NCI-H2227 treated with DMSO at 0.1 percent for 48 hours (cell line): ENCODE data around the gene RCAN1.
"Not testable (repeated sequence)": the region's sequence is repeated elsewhere in the genome, so short reads cannot be mapped to it uniquely, and the experiment has no call there.

Experiments used
- DNase-seq: peaks from one replicate; lab custom pipeline; 2025; lab: John Stamatoyannopoulos, UW

The RCAN1 gene

DNA sequence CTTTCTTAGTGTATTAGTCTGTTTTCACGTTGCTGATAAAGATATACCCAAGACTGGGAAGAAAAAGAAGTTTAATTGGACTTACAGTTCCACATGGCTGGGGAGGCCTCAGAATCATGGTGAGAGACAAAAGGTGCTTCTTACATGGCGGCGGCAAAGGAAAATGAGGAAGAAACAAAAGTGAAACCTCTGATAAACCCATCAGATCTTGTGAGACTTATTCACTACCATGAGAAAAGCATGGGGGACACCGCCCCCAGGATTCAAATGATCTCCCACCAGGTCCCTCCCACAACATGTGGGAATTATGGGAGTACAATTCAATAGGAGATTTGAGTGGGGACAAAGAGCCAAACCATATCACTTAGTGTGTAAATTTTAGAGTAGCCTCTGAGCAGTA lies 46.1 kb downstream of the RCAN1 start:
- not testable (repeated sequence) for DNase-seq

DNA sequence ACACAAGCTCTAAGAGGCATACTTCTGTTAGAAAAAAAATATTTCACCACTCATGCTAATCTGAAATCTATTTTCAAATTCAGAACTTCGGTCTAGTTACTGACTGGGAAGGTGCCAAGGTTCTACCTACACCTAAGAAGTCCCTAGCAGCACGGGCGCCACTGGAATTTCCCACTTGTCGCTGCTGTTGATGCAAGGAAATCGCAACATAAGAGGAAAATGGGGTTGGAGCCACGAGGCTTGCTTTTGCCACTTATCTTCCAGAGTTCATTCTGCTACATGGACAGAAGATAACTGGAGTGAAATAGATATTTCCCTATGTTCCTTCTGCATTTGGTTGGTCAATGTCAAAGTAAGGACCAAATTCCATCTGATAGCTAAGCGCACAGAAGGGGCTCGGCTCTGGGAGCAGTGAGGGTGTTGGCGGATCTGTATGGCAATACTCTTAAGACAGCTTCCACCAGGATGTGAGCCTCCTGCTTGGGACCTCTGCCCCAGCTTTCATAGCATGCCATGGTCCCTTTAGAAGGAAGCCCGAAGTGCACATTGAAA lies 47.2 kb downstream of the RCAN1 start:
- no peak for DNase-seq

DNA sequence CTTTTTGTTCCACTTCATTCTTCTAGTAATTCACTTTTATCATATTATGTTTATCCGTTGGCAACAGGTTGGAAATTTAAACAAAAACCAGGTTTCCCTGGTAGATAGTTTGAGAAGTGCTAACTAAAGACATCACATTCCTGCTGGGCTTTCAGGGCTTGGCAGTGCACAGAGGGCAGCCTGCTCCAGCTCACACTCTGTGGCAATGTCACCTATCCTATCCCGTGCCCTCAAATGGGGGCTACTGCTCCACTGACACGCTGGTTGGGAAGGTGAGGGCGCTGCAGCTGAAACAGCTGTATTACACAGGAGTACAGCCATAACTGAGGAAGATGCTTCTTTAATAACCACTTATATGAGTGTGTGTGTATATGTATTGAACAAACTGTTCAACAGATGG lies 49.7 kb downstream of the RCAN1 start:
- no peak for DNase-seq

DNA sequence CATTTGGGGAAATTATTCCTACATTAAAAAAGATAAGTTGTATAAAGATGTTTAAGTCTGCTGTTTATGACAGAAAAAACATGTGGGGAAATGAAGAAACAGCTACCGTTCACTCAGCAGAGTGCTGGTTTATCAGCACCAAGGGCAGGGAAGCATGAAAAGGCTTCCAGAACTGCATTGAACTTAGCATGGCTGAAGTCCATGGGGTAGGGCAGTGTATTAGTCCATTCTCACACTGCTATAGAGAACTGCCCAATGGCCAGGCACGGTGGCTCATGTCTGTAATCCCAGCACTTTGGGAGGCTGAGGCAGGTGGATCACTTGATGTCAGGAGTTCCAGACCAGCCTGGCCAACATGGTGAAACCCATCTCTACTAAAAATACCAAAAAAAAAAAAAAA lies 51.5 kb downstream of the RCAN1 start:
- DNase-seq: not testable (repeated sequence)

DNA sequence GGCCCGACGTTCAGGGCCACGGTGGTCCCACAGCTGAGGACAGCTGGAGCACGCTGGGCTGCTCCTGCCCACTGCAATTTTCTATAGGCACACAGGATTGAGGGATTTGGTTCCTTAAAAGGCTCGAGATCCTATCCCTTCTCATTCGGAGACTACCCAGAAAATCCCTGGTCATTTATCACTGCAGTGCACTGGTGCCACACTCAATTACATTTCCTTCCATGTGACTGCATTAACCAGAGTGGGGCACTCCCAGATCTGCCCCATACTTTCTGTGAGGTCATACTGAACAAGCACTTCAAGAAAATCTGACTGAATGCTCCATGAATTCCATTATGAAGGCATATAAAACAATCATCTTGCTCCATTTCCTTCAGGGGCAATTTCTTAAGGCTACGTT lies 53.1 kb downstream of the RCAN1 start:
- no peak for DNase-seq

DNA sequence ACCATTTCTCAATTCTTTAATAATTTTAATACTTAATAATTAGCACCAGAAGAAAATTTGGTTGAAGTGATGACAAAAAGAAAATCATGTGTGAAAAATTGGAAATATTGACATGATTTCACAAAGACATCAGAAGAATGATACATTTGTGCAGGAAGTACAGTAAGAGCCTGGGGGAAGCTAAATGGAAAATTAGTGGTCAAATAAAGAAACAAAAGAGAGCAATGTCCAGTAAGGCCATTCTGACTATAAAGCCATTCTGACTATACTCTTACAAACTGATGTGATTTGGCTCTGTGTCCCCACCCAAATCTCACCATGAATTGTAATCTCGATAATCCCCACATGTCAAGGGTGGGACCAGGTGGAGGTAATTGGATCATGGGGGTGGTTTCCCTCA lies 54.3 kb downstream of the RCAN1 start:
- DNase-seq: no peak

DNA sequence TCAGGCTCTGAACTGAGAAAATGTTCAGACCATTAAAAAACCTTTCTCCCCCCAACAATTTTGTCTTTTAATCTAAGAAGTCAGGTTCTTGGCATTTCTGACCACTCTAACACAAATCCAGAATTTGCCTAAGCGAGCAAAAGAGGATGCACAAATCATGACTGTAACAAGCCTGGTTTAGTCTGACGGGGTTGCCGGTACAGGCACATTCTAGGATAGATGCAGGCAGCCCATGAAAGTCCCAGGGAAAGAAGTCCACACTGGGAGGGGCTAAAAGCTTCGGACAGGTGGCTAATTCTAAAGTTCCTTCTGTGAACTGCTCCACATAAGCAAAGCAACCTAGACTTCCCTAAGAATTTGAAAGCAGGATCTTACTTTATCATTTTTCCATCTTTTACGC lies 54.9 kb downstream of the RCAN1 start:
- no peak for DNase-seq

DNA sequence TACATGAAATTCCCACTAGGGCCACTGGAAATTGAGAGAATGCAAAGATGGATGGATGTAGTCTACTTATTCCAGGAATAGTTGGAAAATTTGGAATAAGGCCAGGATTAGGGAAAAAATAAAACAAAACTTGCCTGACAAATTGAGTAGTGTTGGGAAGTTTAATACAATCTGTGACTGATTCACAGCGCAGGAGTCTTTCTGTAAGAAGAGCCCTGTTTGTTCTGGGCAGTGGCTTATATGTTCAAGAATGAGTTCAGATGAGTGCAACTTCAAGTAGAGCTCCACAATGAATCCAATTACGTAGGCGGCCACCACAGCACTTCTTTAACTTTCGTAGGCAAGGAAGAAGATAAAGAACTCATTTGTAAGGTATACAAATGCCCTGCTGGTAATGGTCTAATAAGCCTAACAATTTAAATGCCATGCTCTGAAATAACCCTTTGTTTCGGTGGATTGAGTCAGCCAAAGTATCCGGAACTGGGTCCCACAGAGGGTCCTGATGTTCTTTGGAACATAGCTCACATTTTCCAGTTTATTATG lies 55.8 kb downstream of the RCAN1 start:
- no peak for DNase-seq

DNA sequence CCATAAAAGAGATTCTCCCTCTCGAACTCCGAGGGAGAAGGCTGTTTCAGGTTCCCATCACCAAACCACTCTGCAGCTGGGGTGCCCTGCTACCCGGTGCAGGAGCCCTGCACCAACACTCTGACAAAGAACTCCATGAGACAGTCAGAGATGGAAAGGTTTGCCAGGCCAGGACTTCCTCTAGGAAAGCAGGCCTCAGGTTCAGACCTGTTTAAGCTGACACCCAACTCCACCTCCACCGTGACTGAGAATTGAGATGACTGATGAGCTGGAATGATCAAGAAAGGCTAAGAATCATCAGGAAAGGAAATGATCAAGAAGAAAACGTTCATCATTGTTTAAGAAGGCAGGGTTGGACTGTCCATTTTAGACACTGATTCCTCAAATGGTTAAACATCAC lies 56.7 kb downstream of the RCAN1 start:
- no peak for DNase-seq

DNA sequence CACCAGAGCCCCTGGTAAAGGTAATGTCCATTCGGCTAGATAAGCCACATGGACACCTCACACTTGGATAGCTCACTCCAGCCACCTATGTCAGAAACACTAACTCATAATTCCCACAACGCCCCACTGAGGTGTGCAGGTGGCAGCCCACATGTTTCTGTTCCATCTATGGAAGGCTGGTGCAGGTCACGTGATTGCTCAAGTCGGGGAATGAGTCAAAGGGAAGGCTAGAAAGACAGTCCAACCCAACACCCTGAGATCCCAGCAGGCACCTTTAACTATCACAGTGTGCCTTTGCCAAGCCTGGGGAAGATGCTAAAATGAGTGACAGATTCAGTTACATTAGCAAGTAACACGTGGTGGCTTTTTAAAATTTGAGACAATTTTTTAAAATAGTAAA lies 57.7 kb downstream of the RCAN1 start:
- DNase-seq: no peak

DNA sequence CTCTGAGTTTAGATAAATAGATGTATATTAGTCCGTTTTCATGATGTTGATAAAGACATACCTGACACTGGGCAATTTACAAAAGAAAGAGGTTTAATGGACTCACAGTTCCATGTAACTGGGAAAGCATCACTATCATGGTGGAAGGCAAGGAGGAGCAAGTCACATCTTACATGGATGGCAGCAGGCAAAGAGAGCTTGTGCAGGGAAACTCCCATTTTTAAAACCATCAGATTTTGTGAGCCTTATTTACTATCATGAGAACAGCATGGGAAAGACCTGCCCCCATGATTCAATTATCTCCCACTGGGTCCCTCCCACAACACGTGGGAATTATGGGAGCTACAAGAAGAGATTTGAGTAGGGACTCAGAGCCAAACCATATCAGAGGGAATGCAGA lies 60.2 kb downstream of the RCAN1 start:
- not testable (repeated sequence) for DNase-seq

DNA sequence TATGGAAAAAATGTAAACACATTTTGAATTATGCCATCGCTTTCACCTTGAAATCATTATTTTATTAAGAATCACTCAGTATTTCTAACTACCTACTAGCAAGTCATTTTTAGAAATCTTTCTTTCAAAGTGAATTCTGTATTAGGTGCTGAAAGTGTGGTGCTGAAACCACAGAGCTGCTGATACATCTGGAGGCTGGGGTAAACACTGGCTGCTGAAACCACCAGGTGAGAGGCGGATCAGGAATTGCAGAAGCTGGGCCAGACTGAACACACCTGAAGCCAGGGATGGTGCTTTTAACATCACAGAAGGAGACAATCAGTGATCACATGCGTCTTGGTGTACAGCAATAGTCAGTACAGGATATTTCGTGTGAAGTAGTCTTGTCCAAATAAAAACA lies 60.7 kb downstream of the RCAN1 start:
- DNase-seq: no peak

DNA sequence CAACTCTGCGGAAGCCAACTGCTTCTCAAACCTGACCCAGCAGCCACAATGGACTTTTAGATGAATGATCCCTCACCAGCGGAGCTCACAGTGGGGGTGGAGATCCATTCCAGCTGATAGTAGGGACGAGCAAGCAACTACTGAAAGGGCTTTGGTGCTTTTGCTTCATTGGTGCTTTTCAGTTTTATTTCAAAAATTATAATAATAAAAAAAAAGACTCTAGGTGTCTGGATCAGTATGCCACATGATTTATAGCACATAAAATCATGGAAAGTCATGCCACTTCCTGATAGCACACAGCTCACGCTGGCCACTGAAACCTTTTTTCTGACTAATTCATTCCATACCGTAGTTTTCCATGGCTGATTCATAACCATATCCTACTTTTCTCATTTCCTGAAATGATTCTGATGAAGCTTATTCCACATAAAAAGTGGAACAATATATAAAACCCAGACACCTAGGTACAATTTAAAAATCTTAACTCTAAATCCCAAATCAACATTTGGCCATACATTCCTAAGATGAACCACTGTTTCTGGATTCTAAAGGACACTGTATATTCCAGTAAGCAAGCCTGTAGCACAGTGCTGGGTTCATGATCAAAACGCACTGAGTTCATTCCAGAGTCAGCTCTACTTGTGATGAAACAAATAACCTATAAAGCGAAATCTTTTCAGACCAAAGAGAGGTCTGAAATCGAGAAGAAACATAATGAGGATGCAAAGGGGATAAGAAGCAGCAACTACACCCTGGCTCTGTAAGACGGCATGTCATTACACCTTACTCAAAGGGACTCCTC lies 61.6 kb downstream of the RCAN1 start:
- DNase-seq: no peak

DNA sequence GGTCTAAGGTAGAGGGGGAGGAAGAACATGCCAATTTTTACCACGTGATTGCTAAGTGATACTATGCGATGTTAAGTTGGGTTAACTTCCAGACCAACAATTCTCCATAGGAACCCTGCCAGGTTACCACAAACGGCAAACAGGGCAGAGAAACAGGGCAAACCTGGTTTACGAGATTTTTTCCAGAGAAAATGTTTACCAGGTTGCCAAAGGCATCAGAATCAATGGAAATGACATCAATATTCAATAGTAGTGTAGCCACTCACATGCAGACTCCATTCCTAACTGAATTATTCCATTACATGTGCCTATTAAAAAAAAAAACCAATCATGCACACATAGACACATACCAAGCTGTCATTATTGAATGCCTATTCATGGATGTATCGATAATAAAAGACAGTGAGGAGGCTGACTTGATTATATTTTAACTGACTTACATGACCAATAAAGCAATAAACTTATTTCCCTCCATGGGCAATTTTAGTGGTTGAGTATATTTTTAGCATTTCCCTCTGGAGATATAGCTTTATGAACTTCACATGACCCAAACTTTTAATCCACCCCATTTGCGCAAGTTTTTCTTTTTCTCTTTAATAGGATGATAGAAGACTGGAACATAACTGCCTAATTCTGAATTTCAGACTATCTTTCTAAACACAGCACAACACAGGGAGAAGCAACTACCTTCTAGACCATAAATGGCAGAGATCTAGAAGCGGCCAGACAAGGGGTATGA lies 62.4 kb downstream of the RCAN1 start:
- no peak for DNase-seq

DNA sequence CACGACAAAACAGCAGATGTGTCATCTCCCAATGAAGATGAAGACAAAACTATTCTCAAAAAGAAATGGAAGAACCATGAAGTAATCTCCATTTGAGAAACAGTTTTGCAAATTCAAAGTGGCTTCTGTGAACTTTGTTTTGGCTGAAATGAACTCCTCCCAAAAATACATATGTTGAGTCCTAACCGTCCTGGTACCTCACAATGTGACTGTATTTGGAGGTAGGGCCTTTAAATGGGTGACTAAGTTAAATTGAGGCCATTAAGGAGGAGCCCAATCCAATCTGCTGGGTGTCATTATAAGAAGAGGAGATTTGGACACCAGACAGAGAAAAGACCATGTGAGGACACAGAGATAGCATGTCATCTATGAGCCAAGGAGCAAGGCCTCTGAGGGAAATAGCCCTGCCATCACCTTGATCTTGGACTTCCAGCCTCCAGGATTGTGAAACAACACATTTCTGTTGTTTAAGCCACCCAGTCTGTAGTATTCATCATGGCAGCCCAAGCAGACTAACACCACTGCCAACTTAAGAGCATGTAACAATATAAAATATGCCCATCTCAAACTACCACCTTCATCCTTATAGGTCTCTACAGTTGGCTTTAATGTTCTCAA lies 64.6 kb downstream of the RCAN1 start:
- no peak for DNase-seq

DNA sequence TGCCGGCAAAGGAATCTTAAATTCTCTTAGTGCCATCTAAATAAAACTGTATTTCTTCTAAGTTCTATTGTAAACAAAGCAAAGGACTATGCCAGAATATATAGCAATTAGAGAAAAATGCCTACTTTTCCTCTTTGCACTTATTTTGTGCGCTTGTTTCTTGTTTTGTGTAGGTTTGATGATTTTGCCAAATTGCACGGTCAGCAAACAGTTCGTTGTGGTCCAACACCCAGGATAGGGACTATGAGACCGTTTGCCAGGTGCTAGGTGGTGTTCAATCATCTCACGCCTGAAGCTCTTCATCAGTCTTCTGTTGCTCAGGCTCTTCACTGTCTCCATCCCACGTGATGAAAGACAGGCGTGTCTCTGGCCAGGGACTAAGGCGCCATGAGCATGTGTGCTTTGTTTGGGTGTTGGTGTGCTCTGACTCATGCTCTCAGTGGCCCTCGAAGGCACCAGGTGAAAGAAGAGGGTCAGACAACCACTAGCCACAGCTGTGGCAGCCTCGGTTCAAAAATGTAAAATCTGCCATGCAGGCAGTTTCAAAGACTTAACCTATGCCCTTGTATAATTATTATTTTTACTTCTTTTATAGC lies 66.0 kb downstream of the RCAN1 start:
- no peak for DNase-seq

DNA sequence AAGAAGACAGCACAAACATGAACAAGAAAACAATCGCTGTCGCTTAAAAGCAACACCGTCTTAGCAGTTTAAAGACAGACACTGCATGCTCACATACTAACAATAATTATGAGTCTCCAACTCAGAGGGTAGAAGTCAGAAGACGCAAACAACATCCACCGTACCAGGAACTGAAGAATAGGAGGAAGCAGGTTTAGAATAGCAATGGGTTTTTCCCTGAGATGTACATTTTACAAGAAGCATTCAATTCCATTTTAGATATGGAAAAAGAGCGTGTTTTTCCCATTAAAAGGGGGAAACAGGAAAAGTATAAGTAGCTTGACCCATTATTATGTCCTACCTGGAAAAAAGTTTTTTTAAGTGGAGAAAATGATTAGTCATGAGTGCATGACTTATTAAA lies 68.4 kb downstream of the RCAN1 start:
- no peak for DNase-seq

DNA sequence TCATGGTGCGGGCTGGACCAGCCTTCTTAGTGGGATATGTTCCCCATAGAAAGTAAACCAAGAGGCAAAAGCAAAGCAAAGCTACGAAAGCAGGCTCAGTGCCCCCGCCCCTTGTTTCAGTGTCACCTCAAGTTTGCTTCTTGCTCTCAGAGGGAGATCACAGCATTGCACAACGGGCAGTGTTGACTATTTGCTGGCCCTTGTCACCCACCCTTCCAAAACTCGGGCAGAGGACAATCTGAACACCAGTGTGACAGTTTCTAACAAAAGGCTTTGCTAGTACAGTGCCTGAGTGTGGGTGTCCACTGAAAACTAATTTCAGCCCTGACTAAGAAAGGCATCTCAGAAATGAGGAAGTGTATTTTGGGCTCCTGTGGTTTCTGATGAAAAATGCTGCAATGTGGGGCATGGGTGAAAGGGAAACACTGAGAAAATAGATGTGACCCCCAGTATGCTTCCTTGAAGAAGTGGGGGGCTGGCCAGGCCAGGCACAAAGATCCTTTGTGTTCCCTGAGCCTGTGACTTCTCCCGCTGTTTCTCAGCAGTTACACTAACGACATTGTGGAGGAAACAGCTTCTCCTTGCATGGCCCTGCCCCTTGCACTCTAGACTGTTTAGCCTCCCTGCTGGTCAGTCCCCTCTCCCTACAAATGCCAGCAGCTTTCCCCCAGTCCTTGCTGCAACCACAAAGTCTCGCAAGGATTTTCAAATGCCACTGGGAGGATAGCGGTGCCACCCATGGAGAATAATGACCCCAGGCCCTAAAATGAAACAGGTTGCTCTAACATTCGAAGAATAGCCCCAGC lies 69.6 kb downstream of the RCAN1 start:
- DNase-seq: no peak

DNA sequence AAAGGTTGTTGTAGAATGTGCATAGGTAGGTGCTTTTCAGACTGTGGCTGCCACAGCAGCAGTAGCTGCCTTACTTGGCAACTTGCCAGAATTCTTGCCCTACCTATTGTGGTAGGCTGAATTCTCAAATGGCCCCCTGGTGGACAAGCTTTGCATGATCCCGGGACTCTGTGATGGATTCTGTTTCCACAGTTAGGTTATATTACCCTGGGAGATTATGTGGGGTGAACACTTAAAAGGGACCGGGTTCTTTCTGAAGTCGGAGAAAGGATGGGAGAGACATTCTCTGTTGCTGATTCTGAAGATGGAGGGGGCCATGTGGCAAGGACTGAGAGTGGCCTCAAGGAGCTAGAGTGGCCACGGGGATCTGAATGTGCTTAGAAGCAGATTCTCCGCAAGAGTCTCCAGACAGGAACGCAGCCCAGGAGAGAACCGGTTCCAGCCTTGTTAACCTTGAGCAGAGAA lies 70.8 kb downstream of the RCAN1 start:
- DNase-seq: no peak

DNA sequence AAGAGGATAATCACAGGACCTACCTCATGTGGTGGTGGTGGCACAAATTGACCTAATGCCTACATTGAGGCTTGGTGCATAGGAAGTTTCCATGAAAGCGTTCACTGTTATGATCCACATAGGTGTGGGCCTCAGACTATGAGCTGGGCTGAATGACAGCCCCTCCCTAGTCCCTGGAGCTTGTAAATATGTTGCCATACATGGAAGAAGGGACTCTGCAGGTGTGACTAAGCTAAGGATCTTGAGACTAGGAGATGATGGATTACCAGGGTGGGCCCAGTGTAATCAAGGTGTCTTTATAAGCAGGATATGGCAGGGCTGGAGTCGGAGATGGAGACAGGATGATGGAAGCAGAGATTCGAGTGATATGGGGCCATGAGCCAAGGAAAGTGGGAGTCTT lies 71.9 kb downstream of the RCAN1 start:
- DNase-seq: no peak

DNA sequence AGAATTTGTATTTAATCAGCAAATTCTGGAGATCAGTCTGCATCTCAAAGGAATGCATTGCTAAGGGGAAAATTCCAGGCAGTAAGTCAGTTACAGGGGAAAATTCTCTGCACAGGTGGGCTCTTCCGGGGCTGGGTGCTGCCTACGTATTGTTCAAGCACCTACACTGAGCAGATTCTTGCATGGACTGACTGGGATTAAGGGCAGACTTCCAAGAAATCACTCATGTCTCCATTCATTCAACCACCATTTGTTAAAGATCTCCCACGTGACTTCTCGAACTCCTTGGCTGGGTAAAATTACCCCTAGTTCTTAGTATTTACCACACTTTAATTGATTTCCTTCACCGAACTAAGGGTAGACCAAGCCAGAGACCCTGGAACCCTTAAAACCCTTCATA lies 74.7 kb downstream of the RCAN1 start:
- no peak for DNase-seq
